ENCODE results near the gene MRPL1.
"Not testable (repeated sequence)": the region's sequence is repeated elsewhere in the genome, so short reads cannot be mapped to it uniquely, and the experiment has no call there.

MRPL1 gene

DNA sequence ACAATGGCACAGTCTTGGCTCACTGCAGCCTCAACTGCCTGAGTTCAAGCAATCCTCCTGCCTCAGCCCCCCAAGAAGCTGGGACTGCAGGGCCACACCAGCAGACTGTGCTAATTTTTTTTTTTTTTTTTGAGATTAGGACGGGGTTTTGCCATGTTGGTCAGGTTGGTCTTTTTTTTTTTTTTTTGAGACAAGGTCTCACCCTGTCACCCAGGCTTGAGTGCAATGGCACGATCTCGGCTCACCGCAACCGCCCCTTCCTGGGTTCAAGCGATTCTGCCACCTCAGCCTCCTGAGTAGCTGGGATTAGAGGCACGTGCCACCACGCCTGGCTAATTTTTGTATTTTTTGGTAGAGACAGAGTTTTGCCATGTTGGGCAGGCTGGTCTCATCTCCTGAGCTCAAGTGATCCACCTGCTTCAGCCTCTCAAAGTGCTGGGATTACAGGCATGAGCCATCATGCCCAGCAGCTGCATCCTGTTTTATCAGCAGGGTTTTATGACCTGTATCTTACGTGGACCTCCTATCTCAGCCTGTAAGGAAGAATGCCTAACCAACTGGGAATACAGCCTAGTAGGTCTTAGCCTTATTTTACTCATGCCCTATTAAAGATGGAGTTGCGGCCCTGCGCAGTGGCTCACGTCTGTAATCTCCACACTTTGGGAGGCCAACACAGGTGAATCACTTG is 13.2 kb upstream of the MRPL1 start:
- DNase-seq (ENCODE audit: low read depth in 2 of 2): no peak

DNA sequence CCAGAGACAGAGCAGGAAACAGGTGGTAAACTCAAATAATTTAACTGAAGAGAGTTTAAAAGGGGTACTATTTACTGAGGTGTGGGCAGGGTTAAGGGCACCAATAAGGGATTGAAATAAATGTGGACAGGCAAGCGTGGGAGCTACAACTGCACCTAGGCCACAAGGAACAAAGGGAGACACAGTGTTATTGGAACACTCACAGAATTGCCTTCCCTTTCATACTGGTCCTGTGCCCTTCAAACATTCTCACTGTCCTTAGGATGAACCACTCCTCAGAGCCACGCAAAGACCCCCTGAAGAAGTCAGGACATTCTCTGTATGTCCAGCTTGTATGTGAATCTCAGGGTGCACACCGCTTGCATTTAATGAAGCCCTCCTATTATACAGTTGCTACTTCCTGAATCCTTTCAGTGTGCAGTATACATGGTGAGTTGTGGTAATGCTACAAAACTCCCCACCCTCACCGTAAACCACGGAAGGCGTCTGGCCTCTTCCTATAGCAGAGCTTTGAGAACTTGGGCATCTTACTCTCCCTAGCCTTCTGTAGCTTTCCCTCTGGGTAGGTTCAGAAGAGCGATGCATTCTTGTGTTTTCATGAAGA is 9.6 kb upstream of the MRPL1 start:
- peak in 1 of 2 donors; percentile 18 for DNase-seq (ENCODE audit: low read depth in 2 of 2)

GRCh38 chr4:77854431-77855111 is 8.1 kb upstream of the MRPL1 start:
- no peak for DNase-seq (ENCODE audit: low read depth in 2 of 2)

GRCh38 chr4:77856152-77856551 is 6.5 kb upstream of the MRPL1 start:
- DNase-seq (ENCODE audit: low read depth in 2 of 2): no peak

GRCh38 chr4:77859256-77859655 is 3.4 kb upstream of the MRPL1 start:
- DNase-seq (ENCODE audit: low read depth in 2 of 2): no peak

GRCh38 chr4:77861495-77861894 is 1.1 kb upstream of the MRPL1 start:
- no peak for DNase-seq (ENCODE audit: low read depth in 2 of 2)

GRCh38 chr4:77863341-77863740 is 711 bp downstream of the MRPL1 start:
- DNase-seq (ENCODE audit: low read depth in 2 of 2): not testable (repeated sequence)

- no peak for DNase-seq (ENCODE audit: low read depth in 2 of 2)
These were observed 2.6 kb downstream of the MRPL1 start for GRCh38 chr4:77865259-77865658.

DNA sequence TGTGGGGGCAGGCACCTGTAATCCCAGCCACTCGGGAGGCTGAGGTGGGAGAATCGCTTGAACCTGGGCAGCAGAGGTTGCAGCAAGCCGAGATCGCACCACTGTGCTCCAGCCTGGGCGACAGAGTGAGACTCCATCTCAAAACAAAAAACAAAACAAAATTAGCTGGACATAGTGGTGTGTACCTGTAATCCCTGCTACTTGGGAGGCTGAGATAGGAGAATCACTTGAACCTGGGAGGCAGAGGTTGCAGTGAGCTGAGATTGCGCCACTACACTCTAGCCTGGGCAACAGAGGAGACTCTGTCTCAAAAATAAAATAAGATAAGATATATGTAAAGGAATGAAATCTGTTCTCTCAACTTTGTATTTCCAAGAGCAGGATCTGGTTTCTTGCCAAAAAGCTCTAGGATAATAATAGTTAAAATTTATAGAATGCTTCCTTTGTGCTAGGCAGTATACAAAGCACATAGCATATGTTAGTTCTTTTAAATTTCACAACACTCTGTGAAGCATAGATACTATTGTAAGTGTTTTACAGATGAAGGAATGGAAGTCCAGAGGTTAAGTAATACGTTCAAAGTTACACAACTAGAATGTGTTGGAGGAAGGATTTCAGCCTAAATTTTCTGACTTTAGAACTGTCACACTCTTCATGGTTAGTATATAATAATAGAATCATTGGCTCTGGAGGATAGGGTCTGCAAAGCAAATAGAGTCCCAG is 10.3 kb downstream of the MRPL1 start:
- DNase-seq (ENCODE audit: low read depth in 2 of 2): no peak

- DNase-seq (ENCODE audit: low read depth in 2 of 2): no peak
These were observed 14.5 kb downstream of the MRPL1 start for GRCh38 chr4:77877167-77877566.

DNA sequence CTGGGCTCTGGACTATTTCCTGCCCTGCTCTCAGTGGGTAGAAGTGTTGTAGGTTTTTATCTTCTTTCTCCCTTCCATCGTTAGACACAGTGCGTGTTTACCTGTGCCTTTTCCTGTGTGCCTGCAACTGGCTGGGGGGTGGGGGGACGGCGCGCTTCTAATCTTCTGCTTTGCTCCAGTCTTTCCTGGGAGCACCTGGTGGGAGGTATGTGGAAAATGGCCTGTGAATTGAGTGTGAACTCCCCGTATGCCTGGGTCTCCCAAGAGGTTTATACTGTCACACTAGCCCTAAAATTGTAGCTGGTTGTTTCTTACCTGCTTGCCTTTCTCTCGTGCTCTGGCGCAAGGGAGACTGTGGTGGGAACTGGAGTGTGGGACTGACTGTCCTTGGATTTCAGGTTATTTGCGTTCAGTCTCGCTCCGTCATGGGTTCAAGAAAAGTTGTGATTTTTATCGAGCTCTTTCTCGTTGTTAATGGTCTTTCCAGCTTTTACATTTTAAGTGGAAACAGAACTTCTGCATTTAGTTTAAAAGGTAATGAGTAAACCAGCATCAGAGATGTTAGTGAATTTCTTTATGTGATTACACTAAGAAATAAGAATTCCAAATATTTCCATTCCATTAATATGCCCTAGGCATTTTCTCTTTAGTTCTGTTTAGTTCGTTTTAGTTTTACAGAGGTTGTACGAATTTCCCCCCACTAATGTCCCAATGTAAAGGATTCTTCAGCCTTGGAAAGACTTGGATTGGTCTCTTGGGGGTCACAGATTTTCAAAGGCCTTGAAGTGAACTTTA is 15.3 kb downstream of the MRPL1 start:
- no peak for DNase-seq (ENCODE audit: low read depth in 2 of 2)

GRCh38 chr4:77880784-77881183 is 18.2 kb downstream of the MRPL1 start:
- DNase-seq (ENCODE audit: low read depth in 2 of 2): no peak

DNA sequence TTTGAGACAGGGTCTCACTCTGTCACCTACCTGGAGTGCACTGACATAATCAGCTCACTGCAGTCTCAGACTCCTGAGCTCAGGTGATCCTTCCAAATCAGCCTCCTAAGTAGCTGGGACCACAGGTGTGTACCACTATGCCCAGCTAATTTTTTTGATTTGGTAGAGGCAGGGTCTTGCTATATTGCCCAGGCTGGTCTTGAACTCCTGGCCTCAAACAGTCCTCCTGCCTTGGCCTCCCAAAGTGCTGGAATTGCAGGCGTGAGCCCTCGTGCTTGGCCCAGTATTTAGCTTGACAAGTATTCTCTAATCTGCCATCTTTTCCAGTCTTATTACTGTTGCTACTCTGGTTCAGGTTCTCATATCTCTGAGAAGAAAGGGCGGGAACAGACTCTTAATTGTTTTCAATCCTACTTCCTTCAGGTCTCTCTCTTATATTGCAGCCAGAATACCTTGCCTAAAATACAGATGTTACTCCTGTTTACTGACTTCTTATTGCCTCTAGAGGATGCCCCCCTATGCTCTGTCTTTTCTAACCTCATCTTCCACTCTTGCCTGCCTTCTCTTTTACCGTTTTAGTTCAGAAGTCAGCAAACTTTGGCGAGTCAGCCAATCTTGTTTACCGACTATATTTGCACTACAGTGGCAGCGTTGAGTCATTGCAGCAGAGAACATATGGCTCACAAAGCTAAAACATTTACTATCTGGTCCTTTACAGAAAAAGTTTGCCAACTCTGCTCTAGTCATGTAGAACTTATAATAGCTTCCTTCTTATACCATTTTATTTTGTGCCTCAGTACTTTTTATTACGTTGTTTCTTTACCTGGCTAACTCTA is 19.0 kb downstream of the MRPL1 start:
- no peak for DNase-seq (ENCODE audit: low read depth in 2 of 2)

DNA sequence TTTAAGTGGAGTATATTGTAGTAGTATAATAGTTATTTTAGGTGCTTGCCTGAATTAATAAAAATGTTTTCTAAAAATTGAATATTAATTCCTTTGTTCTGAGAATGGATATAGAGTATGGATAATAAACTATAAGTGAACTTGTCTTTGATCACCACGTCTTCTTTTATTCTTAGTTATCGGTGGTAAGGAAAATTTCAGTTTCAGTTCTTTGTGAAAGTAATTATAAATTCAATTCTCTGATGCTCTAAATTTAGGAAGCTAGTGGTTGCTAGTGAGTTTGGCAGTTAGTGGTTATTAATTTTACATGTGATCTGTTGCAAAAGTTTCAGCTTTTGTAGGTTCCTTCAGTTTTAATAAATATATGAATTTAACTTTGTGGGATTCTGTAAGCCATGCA is 30.8 kb downstream of the MRPL1 start:
- DNase-seq (ENCODE audit: low read depth in 2 of 2): no peak

DNA sequence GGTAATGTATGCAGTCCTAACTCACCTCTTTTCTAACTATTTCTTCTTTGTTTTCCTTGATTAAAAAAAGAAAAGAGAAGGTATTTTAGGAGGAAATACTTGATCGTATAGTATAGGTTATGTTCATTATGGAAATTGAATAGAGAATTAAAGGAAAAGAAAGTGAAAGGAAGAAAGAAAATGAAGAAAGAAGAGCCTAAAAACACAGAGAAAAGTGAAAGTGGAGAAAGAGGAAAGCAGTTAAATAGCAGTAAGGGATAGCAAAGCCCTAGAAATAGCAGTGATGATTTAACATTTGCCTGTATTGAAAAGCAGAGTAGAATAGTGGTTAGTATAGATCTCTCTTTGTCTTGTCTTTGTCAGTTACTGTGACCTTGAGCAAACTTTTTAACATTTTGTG is 37.0 kb downstream of the MRPL1 start:
- DNase-seq (ENCODE audit: low read depth in 2 of 2): no peak

DNA sequence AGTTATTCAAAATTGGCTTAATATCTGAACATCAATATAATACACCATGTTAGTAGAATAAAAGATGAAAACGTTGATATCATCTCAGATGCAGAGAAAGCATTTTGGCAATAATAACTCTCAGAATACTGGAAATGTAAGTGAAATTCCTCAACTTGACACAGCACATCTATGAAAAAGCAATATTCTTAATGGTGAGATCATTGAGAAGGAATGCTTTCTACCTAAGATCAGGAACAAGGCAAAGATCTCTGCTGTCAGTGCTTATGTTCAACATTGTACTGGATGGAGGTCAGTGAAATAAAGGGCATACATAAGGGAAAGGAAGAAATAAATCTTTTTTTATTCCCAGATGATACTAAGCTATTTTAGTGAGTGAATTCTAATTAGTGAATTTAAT is 40.6 kb downstream of the MRPL1 start:
- DNase-seq (ENCODE audit: low read depth in 2 of 2): no peak

DNA sequence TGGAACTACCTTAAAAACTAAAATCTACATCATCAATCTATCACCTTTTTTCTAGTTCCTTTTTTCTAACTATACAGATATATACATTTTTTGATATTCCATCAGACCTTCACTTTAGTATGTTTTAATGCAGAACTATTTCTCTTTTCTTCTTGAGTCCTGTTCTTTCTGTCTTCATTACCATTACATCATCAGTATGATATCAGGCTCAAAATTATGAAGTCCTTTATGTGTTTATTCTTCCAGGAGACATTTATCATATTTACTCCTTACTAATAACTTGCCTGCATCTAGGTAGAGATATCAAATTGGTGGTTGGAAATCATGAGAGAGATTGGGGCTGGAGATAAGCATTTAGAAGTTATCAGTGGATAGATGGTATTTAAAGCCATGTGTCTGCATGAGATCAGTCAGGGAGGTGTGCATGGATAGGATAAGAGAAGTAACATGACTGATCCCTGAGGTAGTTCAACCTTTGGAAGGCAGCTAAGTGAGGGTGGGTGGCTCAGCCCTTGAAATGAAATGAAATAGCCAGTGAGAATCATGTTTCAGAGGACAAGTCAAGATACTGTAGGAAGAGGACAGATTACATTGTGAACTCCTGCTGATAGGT is 43.1 kb downstream of the MRPL1 start:
- DNase-seq (ENCODE audit: low read depth in 2 of 2): no peak

- DNase-seq (ENCODE audit: low read depth in 2 of 2): no peak
These were observed 48.0 kb downstream of the MRPL1 start for GRCh38 chr4:77910676-77911075.

DNA sequence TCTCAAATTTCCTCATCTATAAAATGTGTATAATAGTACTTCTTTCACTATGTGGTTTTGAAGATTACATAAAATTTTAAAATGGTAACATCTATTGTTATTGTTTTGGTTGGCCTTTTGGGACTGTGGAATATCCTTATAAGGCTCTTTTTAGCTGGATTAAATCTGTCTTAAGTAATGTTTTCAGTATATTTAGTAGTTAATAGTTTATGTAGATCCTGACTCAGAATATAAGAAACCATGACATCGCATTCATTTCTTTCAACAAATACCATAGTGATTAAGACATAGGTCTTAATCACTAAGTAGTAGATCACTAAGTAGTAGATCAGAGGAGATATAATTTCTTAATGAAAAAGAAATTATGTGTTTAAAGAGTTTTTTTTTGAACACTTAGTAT is 48.5 kb downstream of the MRPL1 start:
- DNase-seq (ENCODE audit: low read depth in 2 of 2): no peak

DNA sequence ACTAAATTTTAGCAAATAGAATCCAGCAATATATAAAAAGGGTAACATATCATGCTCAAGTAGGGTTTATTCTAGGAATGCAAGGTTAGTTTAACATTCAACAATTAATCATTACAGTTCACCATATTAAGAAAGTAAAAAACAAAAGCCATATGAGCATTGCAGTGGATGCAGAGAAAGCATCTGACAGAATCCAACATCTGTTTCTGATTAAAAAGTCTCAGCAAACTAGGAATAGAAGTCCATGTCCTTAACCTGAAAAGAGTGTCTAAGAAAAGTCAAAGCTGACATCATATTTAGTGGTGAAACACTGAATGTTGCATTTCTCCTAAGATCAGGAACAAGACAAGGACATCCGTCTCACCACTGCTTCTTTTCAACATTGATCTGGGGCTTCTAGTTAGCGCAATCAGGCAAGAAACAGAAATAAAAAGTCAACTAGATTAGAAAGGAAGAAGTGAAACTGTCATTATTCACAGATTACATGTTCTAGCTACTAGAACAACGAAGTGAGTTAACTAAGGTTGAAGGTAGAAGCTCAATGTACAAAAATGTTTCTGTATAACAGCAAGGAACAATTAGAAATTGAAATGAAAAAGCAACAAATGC is 49.3 kb downstream of the MRPL1 start:
- no peak for DNase-seq (ENCODE audit: low read depth in 2 of 2)
